Effector CD8-positive, alpha-beta T cell (primary cell): ENCODE results near the gene MCF2L.

Source experiments
- DNase-seq: peaks from one replicate; lab custom pipeline; 2025; lab: John Stamatoyannopoulos, UW

The MCF2L gene

GRCh38 chr13:112998521-112999280 lies 29.7 kb downstream of the MCF2L start:
- no peak for DNase-seq

GRCh38 chr13:112999414-113000177 lies 30.6 kb downstream of the MCF2L start:
- DNase-seq, result no peak

- no peak for DNase-seq
Observed at GRCh38 chr13:113000575-113000974, 31.6 kb downstream of the MCF2L start.

DNA sequence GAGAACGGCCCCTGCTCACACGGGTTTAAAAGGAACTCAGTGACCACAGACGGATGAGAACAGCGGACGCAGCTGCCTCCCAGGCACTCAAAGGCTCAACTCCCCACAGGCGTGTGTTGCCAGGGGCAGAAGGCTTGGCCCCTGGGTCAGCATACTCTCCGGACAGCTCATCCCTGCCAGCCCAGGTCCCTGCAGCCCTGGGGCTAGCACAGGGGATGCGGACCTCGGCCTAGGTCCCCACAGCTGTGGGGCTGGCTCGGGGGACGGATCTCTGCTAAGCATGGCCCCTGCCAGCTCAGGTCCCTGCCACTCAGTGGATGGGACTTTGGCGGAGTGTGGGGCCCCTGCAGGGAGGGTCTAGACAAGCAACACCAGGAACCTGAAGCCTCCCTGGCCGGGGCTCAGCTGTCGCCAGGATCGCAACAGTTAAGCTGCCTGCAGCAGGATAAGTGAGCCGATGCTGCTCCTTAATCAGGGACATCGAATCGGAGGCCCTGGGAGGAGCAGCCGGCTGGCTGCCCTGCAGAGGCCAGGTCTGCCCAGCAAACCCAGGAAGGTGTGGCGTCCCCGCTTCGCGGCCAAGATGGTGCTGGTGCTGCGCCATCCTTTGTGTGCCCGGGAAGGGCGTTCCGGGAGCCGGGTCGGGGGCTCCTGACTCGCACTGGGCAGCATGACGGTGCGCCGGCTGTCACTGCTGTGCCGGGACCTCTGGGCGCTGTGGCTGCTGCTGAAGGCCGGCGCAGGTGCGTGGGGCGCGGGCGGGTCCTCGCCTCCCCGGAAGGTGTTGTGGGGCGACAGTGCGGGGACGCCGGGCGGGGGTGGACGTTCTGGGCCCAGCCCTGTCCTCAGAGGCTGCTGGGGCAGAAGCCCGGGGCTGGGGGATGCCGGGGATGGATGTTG lies 32.5 kb downstream of the MCF2L start:
- no peak for DNase-seq

DNA sequence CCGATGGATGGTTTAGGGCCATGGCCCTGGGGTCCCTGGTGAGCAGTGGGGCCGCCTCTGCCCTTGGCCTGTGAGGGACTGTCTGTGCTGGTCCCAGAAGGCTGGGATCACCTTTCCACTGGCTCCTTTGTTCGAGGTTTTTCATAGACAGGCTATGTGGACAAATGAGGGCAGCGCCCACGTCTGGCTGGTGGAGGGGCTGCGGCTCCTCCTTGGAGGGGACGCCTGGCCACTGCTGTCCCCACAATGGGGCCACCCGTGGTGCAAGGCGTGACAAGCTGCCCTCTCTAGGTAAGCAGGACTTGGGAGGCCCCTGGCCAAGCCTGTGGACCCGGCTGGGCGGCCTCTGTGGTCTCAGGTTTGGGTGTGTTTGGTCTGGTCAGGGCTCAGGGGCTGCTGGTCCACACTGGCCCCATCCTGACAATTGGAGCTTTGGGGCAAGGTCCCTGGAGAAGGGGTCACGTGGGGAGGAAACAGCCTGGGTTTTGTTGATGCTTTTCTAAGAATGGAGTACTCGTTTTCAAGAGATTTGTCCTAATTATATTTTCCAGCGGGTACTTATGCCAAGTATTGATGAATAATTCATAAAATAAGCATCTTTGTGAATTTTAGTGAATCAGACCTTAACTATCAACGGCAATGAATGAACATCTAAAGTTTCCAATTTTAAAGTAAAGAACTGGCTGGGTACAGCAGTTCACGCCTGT lies 33.3 kb downstream of the MCF2L start:
- DNase-seq, result no peak

GRCh38 chr13:113002913-113003290 lies 33.9 kb downstream of the MCF2L start:
- DNase-seq, result no peak

GRCh38 chr13:113004126-113004525 lies 35.1 kb downstream of the MCF2L start:
- DNase-seq, result no peak

DNA sequence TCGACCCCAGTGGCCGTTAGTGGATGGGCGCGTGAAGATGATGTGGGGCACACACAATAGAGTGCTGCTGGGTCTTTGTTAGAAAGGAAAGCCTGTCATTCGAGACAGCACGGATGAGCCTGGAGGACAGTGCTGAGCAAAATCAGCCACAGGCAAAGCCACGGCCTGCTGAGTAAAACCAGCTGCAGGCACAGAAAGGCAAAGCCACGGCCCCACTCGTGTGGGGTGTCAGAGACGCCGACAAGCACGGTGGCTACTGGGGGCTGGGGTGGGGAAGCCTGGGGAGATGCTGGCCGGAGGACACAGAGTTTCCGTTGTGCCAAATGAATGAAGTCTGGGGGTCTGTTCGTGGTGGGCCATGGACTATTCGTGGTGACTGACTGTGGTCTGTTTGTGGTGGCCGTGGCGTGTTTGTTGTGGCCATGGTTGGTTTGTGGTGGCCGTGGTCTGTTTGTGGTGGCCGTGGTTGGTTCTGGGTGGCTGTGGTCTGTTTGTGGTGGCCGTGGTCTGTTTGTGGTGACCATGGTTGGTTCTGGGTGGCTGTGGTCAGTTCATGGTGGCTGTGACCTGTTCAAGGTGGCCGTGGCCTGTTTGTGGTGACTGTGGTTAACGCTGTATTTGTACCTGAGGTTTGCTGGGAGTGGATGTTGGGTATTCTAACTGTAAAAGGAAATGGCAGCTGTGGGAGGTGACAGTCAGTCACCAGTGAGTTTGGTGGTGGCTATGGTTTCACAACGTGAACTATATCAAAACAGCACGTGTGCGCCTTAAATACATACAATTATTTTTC lies 36.3 kb downstream of the MCF2L start:
- DNase-seq, result no peak

GRCh38 chr13:113005997-113006396 lies 37.0 kb downstream of the MCF2L start:
- DNase-seq, result no peak

- DNase-seq, result no peak
Observed at GRCh38 chr13:113006660-113007059, 37.6 kb downstream of the MCF2L start.

DNA sequence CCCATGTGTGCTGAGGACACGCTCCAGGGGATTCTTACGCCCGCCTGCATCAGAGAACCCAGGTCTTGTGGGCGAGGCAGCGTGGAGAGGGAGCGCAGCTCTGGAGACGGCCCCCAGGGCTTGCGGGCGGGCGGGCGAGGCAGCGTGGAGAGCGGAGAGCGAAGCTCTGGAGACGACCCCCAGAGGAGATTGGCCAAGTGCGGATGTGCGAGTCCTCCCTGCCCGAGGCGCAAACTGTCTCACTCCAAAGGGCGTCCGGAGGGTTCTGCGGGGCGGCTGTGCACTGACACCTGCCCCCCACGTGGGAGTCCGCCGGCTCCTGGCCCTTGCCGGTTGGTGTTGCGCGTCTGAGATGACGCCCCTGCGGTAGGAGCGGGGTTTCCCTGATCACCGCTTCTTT lies 39.8 kb downstream of the MCF2L start:
- DNase-seq, result no peak

- DNase-seq, result no peak
Observed at GRCh38 chr13:113009743-113010509, 40.9 kb downstream of the MCF2L start.

GRCh38 chr13:113010510-113010865 lies 41.5 kb downstream of the MCF2L start:
- no peak for DNase-seq

- DNase-seq, result no peak
Observed at GRCh38 chr13:113013303-113013702, 44.3 kb downstream of the MCF2L start.

DNA sequence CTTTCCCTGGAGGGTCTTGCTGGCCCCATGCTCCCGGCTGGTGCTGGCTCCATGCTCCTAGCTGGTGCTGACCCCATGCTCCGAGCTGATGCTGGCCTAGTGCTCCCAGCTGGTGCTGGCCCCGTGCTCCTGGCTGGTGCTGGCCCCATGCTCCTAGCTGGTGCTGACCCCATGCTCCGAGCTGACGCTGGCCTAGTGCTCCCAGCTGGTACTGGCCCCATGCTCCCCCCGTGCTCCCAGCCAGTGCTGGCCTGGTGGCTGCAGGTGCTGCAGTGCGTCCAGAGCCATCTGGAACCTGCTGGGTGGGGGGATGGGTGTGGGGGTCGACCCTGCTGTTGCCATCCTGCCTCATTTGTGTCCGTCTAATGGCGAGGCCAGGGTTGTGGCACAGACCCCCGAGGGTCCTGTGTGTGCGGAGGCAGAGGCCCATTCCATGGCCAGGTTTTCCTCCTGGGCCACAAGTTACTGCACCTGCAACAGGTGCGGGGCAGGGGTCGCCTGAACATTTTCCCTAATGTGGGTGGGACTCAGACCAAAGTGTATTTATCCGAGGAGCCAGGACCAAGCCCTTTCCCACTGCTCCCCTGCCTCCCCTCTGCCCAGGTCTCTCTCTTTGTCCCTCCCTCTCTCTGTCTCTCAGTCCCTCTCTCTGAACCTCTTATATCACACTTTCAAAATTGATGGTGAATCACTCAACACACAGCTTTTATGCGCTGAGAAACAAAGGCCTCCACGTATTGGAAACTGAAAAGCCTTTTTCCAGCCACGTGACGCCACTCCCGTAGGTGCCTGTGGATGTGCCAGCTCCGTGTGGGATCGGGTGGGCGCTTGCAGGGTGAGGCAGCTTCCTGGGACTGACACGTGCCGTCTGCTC lies 45.1 kb downstream of the MCF2L start:
- DNase-seq, result no peak

GRCh38 chr13:113014752-113015745 lies 46.0 kb downstream of the MCF2L start:
- DNase-seq, result no peak

GRCh38 chr13:113015826-113016525 lies 47.0 kb downstream of the MCF2L start:
- DNase-seq, result no peak
